Ascending aorta (tissue), 2 donors: ENCODE data around the gene ASAP2. TPM values are rescaled to one million over a fixed set of nuclear protein-coding genes. Genes with fewer than 3 reads are reported as not detected.

Experiments
- DNase-seq, 2 donors: peaks; one replicate each; pipeline ENCODE4 v3.0.0-alpha.2; 2019; ENCODE audit warnings: low spot score in 2 of 2
- H3K27ac ChIP-seq, 2 donors: fragments of 200-600 bp; sonication (generic); one replicate each; pipeline ENCODE4 v1.5.1; 2016 to 2017; ENCODE audit warnings: mild to moderate bottlenecking in 1 of 2
- H3K27me3 ChIP-seq: fragments of 200-600 bp; sonication (generic); one replicate; pipeline ENCODE4 v1.5.1; 2017
- H3K36me3 ChIP-seq, 2 donors: fragments of 200-600 bp; sonication (generic); one replicate each; pipeline ENCODE4 v1.5.1; 2016
- H3K4me1 ChIP-seq, 2 donors: fragments of 200-600 bp; sonication (generic); one replicate each; pipeline ENCODE4 v1.5.1; 2016 to 2017; ENCODE audit warnings: mild to moderate bottlenecking in 1 of 2
- H3K4me3 ChIP-seq, 2 donors: fragments of 200-600 bp; sonication (generic); one replicate each; pipeline ENCODE4 v1.5.1; 2016 to 2017; ENCODE audit warnings: mild to moderate bottlenecking in 1 of 2
- H3K9me3 ChIP-seq, 2 donors: fragments of 200-600 bp; sonication (generic); one replicate each; pipeline ENCODE4 v1.5.1; 2016
- CTCF ChIP-seq, 3 experiments: fragments of 200-600 bp in 2 of 3; fragments of 450-650 bp in 1 of 3; sonication (generic) in 2 of 3; IDR thresholded peaks; one replicate each; pipeline ENCODE4 v1.5.1; 2016 to 2019; ENCODE audit warnings: antibody characterized with exemption in 3 of 3, mild to moderate bottlenecking in 1 of 3, moderate library complexity in 1 of 3
- intact Hi-C: fragments of 100-400 bp; cut with DNase I; formaldehyde crosslinking; loops from one replicate; pipeline ENCODE4 v1.15.1; 2023
- total RNA-seq: library from RNA; depleted of rRNA; stranded (reverse); fragments of >200 nt; gene quantifications from one replicate; pipeline ENCODE4 v1.1.0, GENCODE V29; 2016

The ASAP2 gene
- total RNA-seq, 1 donor from 2014 or later: 56.9 TPM

- peak in 1 of 2 donors; percentile 4 for DNase-seq
- no peak overlapping the region for H3K4me3 ChIP-seq
- peaks cover 4 to 5% of the 10 kb centered on the region in 2 donors for H3K36me3 ChIP-seq
- intact Hi-C loops: loop anchor here (5.0 kb wide), 2 partner anchors 33 to 78 kb away; partner anchors contain the start of gene ASAP2
- no peak for TF ChIP-seq CTCF (IDR thresholded peaks at IDR 0.05)
- no peak overlapping the region for H3K27ac ChIP-seq
- no peaks in the 10 kb centered on the region for H3K27me3 ChIP-seq
- H3K9me3 ChIP-seq: no peaks in the 10 kb centered on the region
- H3K4me1 ChIP-seq: peaks cover 15 to 44% of the 10 kb centered on the region in 2 donors
These were observed 78.8 kb downstream of the ASAP2 start for GRCh38 chr2:9285385-9285920.

GRCh38 chr2:9285921-9286320 lies 79.3 kb downstream of the ASAP2 start:
- Histone ChIP-seq H3K27ac (no peak overlapping the region), H3K4me1 (peaks cover 15 to 44% of the 10 kb centered on the region in 2 donors), H3K36me3 (peaks cover 0 to 3% of the 10 kb centered on the region in 2 donors), H3K9me3 (no peaks in the 10 kb centered on the region), H3K4me3 (no peak overlapping the region), H3K27me3 (no peaks in the 10 kb centered on the region)
- no peak for TF ChIP-seq CTCF (IDR thresholded peaks at IDR 0.05)
- intact Hi-C loops: loop anchor here (5.0 kb wide), 2 partner anchors 34 to 79 kb away; partner anchors contain the start of gene ASAP2
- peak in 1 of 2 donors; percentile 16 for DNase-seq

- H3K36me3 ChIP-seq: no peaks in the 10 kb centered on the region
- peaks cover 13 to 42% of the 10 kb centered on the region in 2 donors for H3K4me1 ChIP-seq
- H3K9me3 ChIP-seq: no peaks in the 10 kb centered on the region
- no peak for TF ChIP-seq CTCF (IDR thresholded peaks at IDR 0.05)
- DNase-seq: peak in 1 of 2 donors; percentile 54
- intact Hi-C loops: loop anchor here (1.0 to 5.0 kb wide), 3 partner anchors 34 to 79 kb away; partner anchors contain the start of gene ASAP2
- H3K4me3 ChIP-seq: no peak overlapping the region
- no peaks in the 10 kb centered on the region for H3K27me3 ChIP-seq
- H3K27ac ChIP-seq: peak overlapping the region; percentile 74 to 76
These were observed 80.2 kb downstream of the ASAP2 start for GRCh38 chr2:9286554-9287399.

- Histone ChIP-seq H3K27me3 (no peaks in the 10 kb centered on the region), H3K4me3 (no peak overlapping the region), H3K9me3 (no peaks in the 10 kb centered on the region), H3K4me1 (peaks cover 11 to 39% of the 10 kb centered on the region in 2 donors), H3K27ac (peak overlapping the region; percentile 74 to 76), H3K36me3 (no peaks in the 10 kb centered on the region)
- intact Hi-C loops: loop anchor here (1.0 to 5.0 kb wide), 3 partner anchors 35 to 80 kb away; partner anchors contain the start of gene ASAP2
- no peak for TF ChIP-seq CTCF (IDR thresholded peaks at IDR 0.05)
- DNase-seq: peak in 1 of 2 donors; percentile 86
These were observed 80.9 kb downstream of the ASAP2 start for GRCh38 chr2:9287400-9288045.

GRCh38 chr2:9288233-9288632 lies 81.6 kb downstream of the ASAP2 start:
- Histone ChIP-seq H3K4me3 (no peak overlapping the region), H3K27ac (peak overlapping the region; percentile 74 to 76), H3K9me3 (no peaks in the 10 kb centered on the region), H3K36me3 (no peaks in the 10 kb centered on the region), H3K4me1 (peaks cover 6 to 38% of the 10 kb centered on the region in 2 donors), H3K27me3 (no peaks in the 10 kb centered on the region)
- TF ChIP-seq CTCF (IDR thresholded peaks at IDR 0.05): no peak
- DNase-seq: peak in 1 of 2 donors; percentile 38
- intact Hi-C loops: loop anchor here (5.0 kb wide), 2 partner anchors 36 to 81 kb away; partner anchors contain the start of gene ASAP2
